Posterior vena cava (tissue), 2 donors: Measurements from ENCODE around the gene PEX14. TPM values are rescaled to one million over a fixed set of nuclear protein-coding genes. Genes with fewer than 3 reads are reported as not detected.

Source experiments
- DNase-seq: peaks from one replicate; pipeline ENCODE4 v3.0.0-alpha.2; 2020; ENCODE audit warnings: low spot score
- intact Hi-C, 2 donors: fragments of 100-400 bp; cut with DNase I; formaldehyde crosslinking; loops; one replicate each; pipeline versions ENCODE4 v1.14.1 to v1.14.2; 2022 to 2023
- total RNA-seq, 2 donors: library from RNA; stranded (reverse); fragmentation: NEBNext Ultra II Directional; extraction: Animal tissue kit (Norgen Biotek cat#: 25700); gene quantifications; one replicate each; pipeline ENCODE4 v1.2.1, GENCODE V29; 2021
- donor health status: DM: yes; HTN: yes; CAD: no.
- donor health status: DM: yes; HTN: yes; CAD: no.

PEX14 gene
- total RNA-seq, 2 donors from 2014 or later, result 12.8 to 15.0 TPM

- intact Hi-C loops, result loop anchor here (2.0 to 5.0 kb wide), 2 partner anchors 100 to 101 kb away; no protein-coding TSS in a partner anchor
Measured at GRCh38 chr1:10631811-10632593, 157.3 kb downstream of the PEX14 start.

DNA sequence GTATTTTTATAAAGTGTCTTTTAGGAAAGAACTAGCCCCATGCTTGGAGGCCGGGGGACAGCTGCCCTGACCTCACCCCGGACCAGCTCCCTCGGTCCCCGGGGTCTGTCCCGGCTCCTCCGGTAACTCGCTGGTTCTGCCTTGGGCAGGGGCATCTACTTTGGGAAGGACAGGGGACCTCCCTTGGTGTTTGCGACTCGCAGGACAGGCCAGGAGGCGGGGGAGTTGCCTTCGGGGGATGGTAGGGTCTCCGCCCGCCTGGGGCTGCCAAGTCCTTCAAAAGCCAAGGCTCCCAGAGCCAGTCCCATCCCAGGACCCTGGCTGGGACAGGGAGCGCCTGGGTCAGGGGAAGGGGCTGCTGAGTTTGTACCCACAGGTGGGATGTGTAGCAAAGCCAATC, 157.9 kb downstream of the PEX14 start:
- intact Hi-C loops, result loop anchor here (2.0 to 5.0 kb wide), 2 partner anchors 100 to 102 kb away; no protein-coding TSS in a partner anchor
- peak; percentile 69 for DNase-seq

More at GRCh38 chr1:10631811-10632593, 157.3 kb downstream of the PEX14 start:
- DNase-seq, result peak; percentile 78

GRCh38 chr1:10633416-10633815, 158.7 kb downstream of the PEX14 start:
- intact Hi-C loops, result loop anchor here (2.0 to 5.0 kb wide), 2 partner anchors 101 to 103 kb away; no protein-coding TSS in a partner anchor
- no peak for DNase-seq

DNA sequence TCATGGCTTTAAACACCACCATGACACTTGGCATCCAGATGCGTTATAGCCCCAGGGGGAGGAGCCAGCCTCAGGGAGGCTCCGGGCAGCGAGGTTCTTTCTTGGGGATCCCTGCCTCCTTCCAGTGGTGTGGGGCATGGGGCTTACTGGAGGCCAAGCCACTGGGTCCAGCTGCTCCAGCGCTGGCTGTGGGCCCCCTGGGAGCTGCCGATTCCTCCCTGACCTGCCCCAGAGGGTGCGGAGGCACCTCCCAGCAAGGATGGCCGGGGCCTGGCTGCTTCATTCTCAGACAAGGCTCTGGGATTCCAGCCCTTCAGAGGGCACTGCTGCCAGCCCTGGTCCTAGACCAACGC, 159.3 kb downstream of the PEX14 start:
- DNase-seq, result no peak
- intact Hi-C loops, result loop anchor here in 1 of 2 donors (5.0 kb wide), 1 partner anchor 102 kb away; no protein-coding TSS in a partner anchor

DNA sequence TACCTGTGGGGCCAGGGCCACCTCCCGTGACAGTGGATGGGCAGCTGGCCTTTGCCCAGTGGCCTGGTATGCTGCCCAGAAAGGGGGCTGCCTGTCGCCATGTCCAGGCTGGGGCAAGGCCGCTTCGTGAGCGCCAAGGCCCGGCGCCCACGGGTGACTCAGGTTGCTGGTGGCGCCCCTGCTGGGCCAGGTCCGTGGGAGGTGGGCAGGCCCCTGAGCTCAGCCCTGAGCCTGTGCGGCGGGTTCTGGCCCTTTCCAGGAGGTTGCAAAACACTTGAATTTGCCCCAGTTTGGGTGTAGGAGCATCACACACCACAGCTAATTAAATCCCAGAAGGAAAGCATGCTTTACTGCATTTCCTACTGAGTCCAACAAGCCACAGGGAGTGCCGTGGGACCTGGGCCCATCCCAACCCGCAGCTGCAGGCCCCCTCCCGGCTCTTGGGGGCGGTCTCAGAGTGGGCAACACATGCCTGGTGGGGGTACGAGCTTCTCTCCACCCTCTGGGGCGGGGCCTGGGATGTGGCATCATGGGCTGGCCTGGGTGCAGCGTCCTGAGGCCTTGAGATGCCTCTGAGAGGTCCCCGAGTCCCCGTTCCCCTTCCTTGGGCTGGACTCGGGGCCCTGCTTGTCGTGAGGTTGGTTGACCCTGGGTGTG, 159.8 kb downstream of the PEX14 start:
- DNase-seq, result no peak
- intact Hi-C loops, result loop anchor here in 1 of 2 donors (5.0 kb wide), 1 partner anchor 102 kb away; no protein-coding TSS in a partner anchor

- intact Hi-C loops, result no loop called here
- no peak for DNase-seq
Measured at GRCh38 chr1:10635085-10635896, 160.5 kb downstream of the PEX14 start.

GRCh38 chr1:10635992-10636391, 161.2 kb downstream of the PEX14 start:
- intact Hi-C loops, result no loop called here
- DNase-seq, result no peak

GRCh38 chr1:10637400-10637799, 162.7 kb downstream of the PEX14 start:
- intact Hi-C loops, result no loop called here
- no peak for DNase-seq

- intact Hi-C loops, result no loop called here
Measured at GRCh38 chr1:10637834-10638558, 163.2 kb downstream of the PEX14 start.

DNA sequence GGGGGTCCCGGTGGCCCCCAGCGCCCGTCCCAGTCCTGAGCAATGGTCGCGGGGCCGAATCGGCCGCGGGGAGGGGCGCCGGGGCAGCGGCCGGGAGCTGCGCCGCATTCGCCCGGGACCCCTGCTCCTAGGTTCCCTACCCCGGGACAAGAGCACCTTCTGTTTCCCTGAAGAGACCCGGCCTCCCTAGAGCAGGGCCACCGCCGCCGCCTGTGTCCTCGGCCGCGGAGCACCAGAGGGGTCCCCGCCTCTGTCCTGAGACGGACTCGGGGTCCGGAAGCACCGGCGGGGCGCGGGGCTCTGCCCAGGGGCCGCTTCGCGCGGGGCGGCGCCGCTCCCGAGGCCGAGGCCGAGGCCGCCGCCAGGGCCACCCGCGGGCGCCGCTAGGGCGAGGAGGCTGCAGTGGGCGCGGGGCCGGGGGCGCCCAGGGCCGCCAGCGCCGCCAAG, 163.8 kb downstream of the PEX14 start:
- no peak for DNase-seq
- intact Hi-C loops, result no loop called here

More at GRCh38 chr1:10637834-10638558, 163.2 kb downstream of the PEX14 start:
- DNase-seq, result no peak

DNA sequence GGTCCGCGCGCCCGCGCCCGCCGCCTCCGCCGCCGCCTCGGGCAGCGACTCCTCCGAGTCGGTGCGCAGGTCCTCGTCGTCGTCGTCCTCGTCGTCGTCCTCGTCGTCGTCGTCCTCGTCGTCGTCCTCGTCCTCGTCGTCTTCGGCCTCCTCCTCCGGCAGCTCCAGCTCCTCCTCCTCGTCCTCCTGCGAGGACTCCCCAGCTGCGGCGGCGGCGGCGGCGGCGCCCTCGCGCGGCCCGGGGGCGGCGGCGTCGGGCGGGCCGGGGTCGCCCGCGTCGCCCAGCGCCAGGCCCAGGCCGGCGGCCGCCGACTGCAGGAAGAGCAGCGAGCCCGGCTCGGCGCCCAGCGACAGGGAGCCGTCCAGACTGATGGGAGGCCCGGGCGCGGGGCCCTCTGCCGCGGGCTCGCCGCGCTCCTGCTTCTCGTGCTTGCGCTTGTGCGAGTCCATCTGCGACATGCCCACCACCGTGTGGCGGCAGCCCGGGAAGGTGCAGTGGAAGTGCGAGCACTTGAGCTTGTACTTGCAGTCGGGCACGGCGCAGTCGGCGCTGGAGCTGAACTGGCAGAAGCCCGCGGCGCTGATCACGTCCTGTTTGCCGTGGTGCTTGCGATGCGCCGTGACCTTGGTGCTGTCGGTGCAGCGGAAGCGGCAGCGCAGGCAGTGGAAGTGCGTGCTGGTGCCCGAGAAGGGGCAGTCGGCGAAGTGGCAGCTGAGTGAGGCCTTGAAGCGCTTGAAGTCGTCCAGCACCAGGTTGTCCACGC, 164.4 kb downstream of the PEX14 start:
- intact Hi-C loops, result no loop called here
- DNase-seq, result no peak

DNA sequence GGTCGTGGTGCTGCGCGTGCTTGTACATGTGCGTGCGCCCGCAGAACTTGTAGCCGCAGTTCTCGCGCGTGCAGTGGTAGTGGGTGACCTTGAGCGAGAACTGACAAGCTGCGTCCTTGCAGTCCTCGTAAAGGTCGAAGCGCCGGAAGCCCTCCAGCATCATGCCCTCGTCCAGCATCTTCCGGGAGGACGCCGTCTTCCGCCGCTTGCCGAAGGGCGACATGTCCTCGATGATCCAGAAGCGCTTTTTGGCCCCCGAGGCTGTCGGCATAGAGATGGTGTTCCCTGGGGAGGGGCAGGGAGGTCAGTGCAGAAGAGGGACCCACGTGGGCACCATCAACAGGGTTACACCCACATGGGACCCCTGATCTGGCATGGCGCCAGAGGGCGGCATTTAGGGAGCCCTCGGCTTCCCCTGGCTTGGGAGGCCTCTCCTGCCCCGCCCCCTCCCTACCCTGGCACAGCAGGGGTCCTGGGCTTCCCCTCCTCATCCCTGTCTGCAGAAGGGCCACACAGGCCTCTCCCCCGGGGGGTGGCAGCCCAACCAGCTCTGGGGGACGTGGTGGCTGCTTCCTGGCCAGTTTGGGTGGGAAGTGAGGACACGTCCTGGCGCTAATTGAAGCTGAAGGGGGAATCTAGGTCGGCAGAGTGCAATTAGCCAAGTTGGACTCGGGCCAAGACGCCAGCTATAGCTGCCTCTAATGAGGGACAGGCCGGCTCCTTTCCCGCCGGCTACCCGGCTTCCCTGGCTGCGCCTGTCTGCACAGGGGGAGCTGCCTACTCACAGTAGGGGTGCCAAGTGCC, 165.2 kb downstream of the PEX14 start:
- intact Hi-C loops, result loop anchor here in 1 of 2 donors (10.0 kb wide), 1 partner anchor 1545 kb away; no protein-coding TSS in a partner anchor

DNA sequence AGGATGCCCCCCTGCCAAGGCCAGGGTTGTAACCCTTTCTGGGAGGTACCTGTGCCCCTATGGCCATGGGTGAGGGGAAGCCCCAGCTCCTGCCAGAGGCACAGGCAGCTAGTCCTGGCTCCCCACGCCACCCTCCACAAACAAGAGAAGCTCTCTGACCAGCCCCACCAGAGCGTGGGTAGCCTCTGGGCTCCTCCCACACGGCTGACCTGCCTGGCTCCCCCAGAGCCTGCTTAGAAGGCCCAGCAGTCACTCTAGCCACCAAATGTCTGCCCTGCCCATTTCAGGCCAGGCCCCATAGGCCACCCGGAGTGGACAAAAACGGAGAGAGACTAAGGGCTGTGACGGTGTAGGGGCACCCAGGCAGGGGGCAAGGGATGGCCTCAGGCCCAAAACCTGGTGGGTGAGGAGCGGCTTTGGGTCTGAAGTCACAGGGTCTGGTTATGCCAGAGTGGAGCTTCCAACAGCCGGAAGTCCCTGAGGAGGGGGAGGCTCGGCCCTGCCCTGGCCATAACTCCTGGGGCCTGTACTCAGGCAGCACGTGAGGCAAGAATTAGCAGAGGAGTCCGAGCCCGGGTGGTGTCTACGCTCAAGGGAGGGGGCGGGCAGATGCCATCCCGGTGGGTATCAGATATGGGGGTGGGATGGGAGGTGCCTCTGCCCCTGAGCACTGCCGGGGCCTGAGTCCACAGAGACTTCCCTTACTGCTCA, 166.2 kb downstream of the PEX14 start:
- intact Hi-C loops, result loop anchor here in 1 of 2 donors (10.0 kb wide), 1 partner anchor 1544 kb away; no protein-coding TSS in a partner anchor
- no peak for DNase-seq

More for the DNA sequence above, 165.2 kb downstream of the PEX14 start:
- DNase-seq, result no peak

DNA sequence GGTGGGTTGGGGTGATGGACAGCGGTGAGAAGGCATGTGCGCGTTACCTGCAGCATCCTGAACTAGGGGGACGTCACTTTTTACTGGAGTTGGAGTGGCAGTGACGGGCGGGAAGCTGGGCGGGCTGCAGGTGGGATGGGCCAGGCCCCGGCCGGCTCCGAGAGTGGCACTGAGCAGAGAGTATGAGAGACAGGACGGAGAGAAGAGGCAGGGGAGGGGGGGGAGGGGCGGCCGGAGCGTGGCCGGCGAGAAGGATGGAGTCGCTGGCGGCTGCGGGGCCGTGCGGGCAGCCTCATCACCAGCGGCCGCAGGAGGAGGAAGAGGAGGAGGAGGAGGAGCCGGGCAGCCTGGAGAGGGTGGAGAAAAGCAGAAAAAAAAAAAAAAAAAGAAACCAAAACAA, 167.2 kb downstream of the PEX14 start:
- intact Hi-C loops, result loop anchor here in 1 of 2 donors (10.0 kb wide), 1 partner anchor 1543 kb away; no protein-coding TSS in a partner anchor
- DNase-seq, result no peak

- intact Hi-C loops, result loop anchor here in 1 of 2 donors (10.0 kb wide), 1 partner anchor 1542 kb away; no protein-coding TSS in a partner anchor
- DNase-seq, result no peak
Measured at GRCh38 chr1:10642403-10643080, 167.8 kb downstream of the PEX14 start.
